Endothelial cell of umbilical vein (primary cell): ENCODE measurements around the gene DYNAP. TPM values are rescaled to one million over a fixed set of nuclear protein-coding genes. Genes with fewer than 3 reads are reported as not detected.

ENCODE experiments used
- BruUV-seq: library from RNA; stranded (reverse); fragments of 400-500 nt; replicated peaks from 2 replicates; lab custom pipeline; 2021; lab: Mats Ljungman, UMichigan
- CTCF ChIA-PET: fragments of 300-600, 350-600 bp; sonication (Branson Sonifier 250); formaldehyde crosslinking; loops from one replicate; lab custom pipeline; 2021; ENCODE audit warnings: antibody characterized with exemption, inconsistent platforms; lab: Charles Lee
- POLR2A ChIA-PET: fragments of 300-600, 350-600 bp; sonication (Branson Sonifier 250); formaldehyde crosslinking; loops from one replicate; lab custom pipeline; 2021; ENCODE audit warnings: antibody characterized with exemption, inconsistent platforms; lab: Charles Lee
- DNase-seq: peaks from one replicate; pipeline ENCODE4 v3.0.0-alpha.2; 2011; ENCODE audit warnings: low read depth, low spot score
- FAIRE-seq: peaks from 2 replicates; lab custom pipeline; 2011; peaks lifted over from hg19 to GRCh38; lab: Jason Lieb, UNC
- H2AFZ ChIP-seq: 2 replicates; pipeline ENCODE4 v1.6.0; 2012; ENCODE audit warnings: low read depth, low read length, control low read depth, inconsistent platforms
- H3K27ac ChIP-seq: 2 replicates; pipeline ENCODE4 v1.5.1; 2011; ENCODE audit warnings: low read depth, mild to moderate bottlenecking, control low read depth, low read length, moderate library complexity; ENCODE audit not compliant: insufficient read depth
- H3K27me3 ChIP-seq, 2 experiments: 2 replicates each; pipeline versions ENCODE4 v1.6.0 to v1.6.1; 2011; ENCODE audit warnings: low read length in 2 of 2, mixed read lengths in 1 of 2; ENCODE audit not compliant: control insufficient read depth in 2 of 2, insufficient read depth in 2 of 2
- H3K36me3 ChIP-seq, 2 experiments: 2 replicates in 1 of 2; 3 replicates in 1 of 2; pipeline ENCODE4 v1.5.1; 2011; ENCODE audit warnings: low read length in 2 of 2, mild to moderate bottlenecking in 1 of 2, moderate library complexity in 1 of 2; ENCODE audit not compliant: control insufficient read depth in 2 of 2, insufficient read depth in 2 of 2; ENCODE audit errors: extremely low read depth in 1 of 2
- H3K4me1 ChIP-seq: 3 replicates; pipeline ENCODE4 v1.5.1; 2011; ENCODE audit warnings: mild to moderate bottlenecking, low read length; ENCODE audit not compliant: control insufficient read depth, insufficient read depth; ENCODE audit errors: extremely low read depth
- H3K4me2 ChIP-seq: 2 replicates; pipeline ENCODE4 v1.6.1; 2011; ENCODE audit warnings: low read length, control low read depth, mixed read lengths; ENCODE audit not compliant: insufficient read depth
- H3K4me3 ChIP-seq, 3 experiments: fragments of 200-600 bp in 1 of 3; sonication (generic), shearing (Covaris generic) in 1 of 3; replicated peaks in 1 of 3; 2 replicates each; pipeline ENCODE4 v1.5.1; 2011 to 2016; ENCODE audit warnings: control low read depth in 3 of 3, low read length in 3 of 3, mild to moderate bottlenecking in 2 of 3, inconsistent platforms in 1 of 3, low read depth in 1 of 3, moderate library complexity in 1 of 3; ENCODE audit not compliant: insufficient read depth in 1 of 3
- H3K79me2 ChIP-seq: 2 replicates; pipeline ENCODE4 v1.6.0; 2012; ENCODE audit warnings: low read length, inconsistent platforms; ENCODE audit not compliant: control insufficient read depth, insufficient read depth
- H3K9ac ChIP-seq: replicated peaks from 2 replicates; pipeline ENCODE3; 2011; ENCODE audit warnings: low read length, control low read depth; ENCODE audit not compliant: insufficient read depth; ENCODE audit errors: extremely low read depth
- H3K9me1 ChIP-seq: replicated peaks from 3 replicates; pipeline ENCODE4 v1.6.0; 2011; ENCODE audit warnings: mild to moderate bottlenecking, low read length; ENCODE audit not compliant: control insufficient read depth, insufficient read depth; ENCODE audit errors: extremely low read depth
- H3K9me3 ChIP-seq: replicated peaks from 2 replicates; pipeline ENCODE4 v1.5.1; 2012; ENCODE audit warnings: low read length, inconsistent platforms; ENCODE audit not compliant: control insufficient read depth, insufficient read depth
- H4K20me1 ChIP-seq: replicated peaks from 2 replicates; pipeline ENCODE3; 2011; ENCODE audit warnings: mild to moderate bottlenecking, low read length; ENCODE audit not compliant: control insufficient read depth, insufficient read depth; ENCODE audit errors: extremely low read depth
- CTCF ChIP-seq, 2 donors: IDR thresholded peaks; 1 replicate in 1 of 2; 2 replicates in 1 of 2; pipeline ENCODE4 v1.5.1; 2011; ENCODE audit warnings: low read length in 2 of 2, mild to moderate bottlenecking in 2 of 2, moderate library complexity in 2 of 2, control low read depth in 1 of 2, inconsistent platforms in 1 of 2, low read depth in 1 of 2; ENCODE audit not compliant: insufficient read depth in 1 of 2; ENCODE audit errors: extremely low read depth in 1 of 2
- EZH2 ChIP-seq: IDR thresholded peaks from 2 replicates; pipeline ENCODE4 v1.6.1; 2012; ENCODE audit warnings: borderline replicate concordance, low read depth, mild to moderate bottlenecking, moderate library complexity, low read length, inconsistent platforms; ENCODE audit not compliant: severe bottlenecking
- FOS ChIP-seq: IDR thresholded peaks from 2 replicates; pipeline ENCODE4 v1.6.1; 2011; ENCODE audit warnings: mild to moderate bottlenecking, low read length, moderate library complexity, borderline replicate concordance; ENCODE audit not compliant: insufficient read depth
- GATA2 ChIP-seq: IDR thresholded peaks from 2 replicates; pipeline ENCODE4 v1.7.0; 2011; ENCODE audit warnings: low read depth, mild to moderate bottlenecking, moderate library complexity, mixed read lengths, low read length; ENCODE audit not compliant: insufficient read length, insufficient read depth
- JUN ChIP-seq: IDR thresholded peaks from 2 replicates; pipeline ENCODE4 v1.6.1; 2011; ENCODE audit warnings: borderline replicate concordance, low read depth; ENCODE audit not compliant: insufficient read length, insufficient read depth
- MAX ChIP-seq: IDR thresholded peaks from 2 replicates; pipeline ENCODE4 v1.6.1; 2011; ENCODE audit not compliant: insufficient read depth, insufficient read length
- MYC ChIP-seq: IDR thresholded peaks from one replicate; pipeline ENCODE4 v1.6.1; 2011; ENCODE audit warnings: mild to moderate bottlenecking, low read depth, low read length
- POLR2A ChIP-seq: IDR thresholded peaks from 2 replicates; pipeline ENCODE4 v1.6.1; 2012; ENCODE audit warnings: low read depth, mild to moderate bottlenecking, control low read depth, low read length
- POLR2AphosphoS5 ChIP-seq: IDR thresholded peaks from 2 replicates; pipeline ENCODE4 v1.6.1; 2012; ENCODE audit warnings: low read depth, mild to moderate bottlenecking, control low read depth, low read length, moderate library complexity; ENCODE audit not compliant: insufficient read depth
- dilution Hi-C: fragments of 300-500 bp; cut with MboI; formaldehyde crosslinking; loops from one replicate; pipeline ENCODE4 v1.15.0; 2019; ENCODE audit warnings: low sequenced_read_pairs; ENCODE audit not compliant: extremely low pct_ligation_motif_present
- intact Hi-C: fragments of 100-400 bp; cut with micrococcal nuclease; formaldehyde crosslinking; loops from one replicate; pipeline ENCODE4 v1.10.0; 2022
- polyA plus RNA-seq, 4 experiments: library from polyadenylated mRNA; depleted of rRNA in 3 of 4; stranded (reverse) in 3 of 4; unstranded in 1 of 4; fragments of >200 nt; gene quantifications; 2 replicates each; pipeline versions ENCODE4 v1.2.1 to v1.2.3, GENCODE V29; 2011 to 2012; ENCODE audit warnings: missing spikeins in 1 of 4
- total RNA-seq: library from RNA; stranded (reverse); gene quantifications from 2 replicates; pipeline ENCODE4 v1.2.3, GENCODE V29; 2021

The DYNAP gene
- total and polyA plus RNA-seq, 2 donors (not counting 3 experiments of a cell fraction or from before 2014, with no cell fraction given): not detected

GRCh38 chr18:54612237-54612636, 21.2 kb downstream of the DYNAP start:
- intact Hi-C loops (no loop called here), dilution Hi-C loops (no loop called here)
- Histone ChIP-seq H3K27ac (no peak overlapping the region), H3K27me3 (no peaks in the 10 kb centered on the region), H3K4me2 (no peak overlapping the region), H3K4me1 (no peaks in the 10 kb centered on the region), H3K79me2 (no peaks in the 10 kb centered on the region), H2AFZ (no peak overlapping the region), H4K20me1 (no peaks in the 10 kb centered on the region), H3K36me3 (no peaks in the 10 kb centered on the region), H3K9ac (no peak overlapping the region), H3K9me1 (no peaks in the 10 kb centered on the region), H3K4me3 (no peak overlapping the region), H3K9me3 (no peaks in the 10 kb centered on the region)
- BruUV-seq: no TSS peak
- ChIA-PET POLR2A (no interaction called here), CTCF (no interaction called here)
- FAIRE-seq (no peak), DNase-seq (no peak)
- TF ChIP-seq POLR2A (no peak), FOS (no peak), JUN (no peak), POLR2AphosphoS5 (no peak), CTCF (IDR thresholded peaks at IDR 0.05; ENCODE audit: extremely low read depth in 1 of 2, insufficient read depth in 1 of 2, low read depth in 1 of 2, low read length in 2 of 2) (no peak), MAX (no peak)

GRCh38 chr18:54613174-54613573, 22.1 kb downstream of the DYNAP start:
- H3K4me1 ChIP-seq: no peaks in the 10 kb centered on the region
- no peak overlapping the region for H3K4me3 ChIP-seq
- dilution Hi-C loops: no loop called here
- no peaks in the 10 kb centered on the region for H3K79me2 ChIP-seq
- H3K4me2 ChIP-seq: no peak overlapping the region
- TF ChIP-seq POLR2AphosphoS5 (no peak), MYC (no peak), CTCF (IDR thresholded peaks at IDR 0.05; ENCODE audit: extremely low read depth in 1 of 2, insufficient read depth in 1 of 2, low read depth in 1 of 2, low read length in 2 of 2) (no peak), JUN (no peak), MAX (no peak), GATA2 (no peak), EZH2 (no peak), FOS (no peak), POLR2A (no peak)
- H3K36me3 ChIP-seq: no peaks in the 10 kb centered on the region
- H3K9me1 ChIP-seq: no peaks in the 10 kb centered on the region
- no peak overlapping the region for H2AFZ ChIP-seq
- no peak overlapping the region for H3K27ac ChIP-seq
- DNase-seq: no peak
- no peak for FAIRE-seq
- no peaks in the 10 kb centered on the region for H4K20me1 ChIP-seq
- POLR2A ChIA-PET: no interaction called here
- BruUV-seq: no TSS peak
- no peak overlapping the region for H3K9ac ChIP-seq
- H3K9me3 ChIP-seq: no peaks in the 10 kb centered on the region
- H3K27me3 ChIP-seq: peaks cover 0 to 3% of the 10 kb centered on the region in 2 experiments
- intact Hi-C loops: no loop called here
- CTCF ChIA-PET: no interaction called here
